T-helper 1 cell (primary cell): ENCODE data around the gene GABBR2.

Experiments used
- DNase-seq, 5 donors: peaks; one replicate each; pipeline ENCODE4 v3.0.0-alpha.2; 2012 to 2020

The GABBR2 gene

DNA sequence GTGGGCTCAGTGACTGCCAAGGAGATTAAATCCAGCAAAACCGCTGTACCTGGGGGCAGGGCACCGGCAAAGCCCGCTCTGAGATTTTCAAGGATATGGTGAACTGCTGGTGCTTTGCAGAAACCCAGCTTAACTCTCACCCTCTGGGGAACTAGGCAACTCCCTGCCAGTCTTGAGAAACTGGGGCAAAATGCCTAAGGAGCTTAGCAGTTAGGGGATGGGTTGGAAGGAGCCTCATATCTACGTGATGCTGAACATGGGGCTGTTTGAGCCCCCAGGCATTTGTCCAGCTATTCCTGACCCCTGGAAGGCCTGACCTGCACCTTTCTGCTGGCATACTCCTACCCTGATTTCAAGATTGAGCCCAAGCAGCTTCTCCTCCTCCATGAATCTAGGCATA, 344.6 kb downstream of the GABBR2 start:
- no peak for DNase-seq

DNA sequence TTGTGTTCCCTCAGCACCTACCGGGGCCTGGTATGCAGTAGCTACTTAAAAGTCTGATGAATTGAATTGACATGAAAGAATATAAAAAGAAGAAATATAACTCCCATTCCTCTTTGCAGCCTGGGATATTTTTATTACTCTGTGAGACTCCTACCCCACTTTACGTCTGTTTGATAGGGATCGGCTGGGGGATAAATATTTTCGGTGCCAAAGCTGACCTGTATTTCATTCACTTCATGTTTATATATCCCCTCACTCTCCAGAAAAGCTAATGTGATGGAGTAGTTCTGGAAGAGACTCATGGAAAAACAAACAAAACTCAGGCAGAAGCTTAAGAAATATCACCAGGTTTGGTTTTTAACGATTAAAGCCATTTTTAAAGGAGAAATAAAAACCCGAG, 345.1 kb downstream of the GABBR2 start:
- no peak for DNase-seq

DNA sequence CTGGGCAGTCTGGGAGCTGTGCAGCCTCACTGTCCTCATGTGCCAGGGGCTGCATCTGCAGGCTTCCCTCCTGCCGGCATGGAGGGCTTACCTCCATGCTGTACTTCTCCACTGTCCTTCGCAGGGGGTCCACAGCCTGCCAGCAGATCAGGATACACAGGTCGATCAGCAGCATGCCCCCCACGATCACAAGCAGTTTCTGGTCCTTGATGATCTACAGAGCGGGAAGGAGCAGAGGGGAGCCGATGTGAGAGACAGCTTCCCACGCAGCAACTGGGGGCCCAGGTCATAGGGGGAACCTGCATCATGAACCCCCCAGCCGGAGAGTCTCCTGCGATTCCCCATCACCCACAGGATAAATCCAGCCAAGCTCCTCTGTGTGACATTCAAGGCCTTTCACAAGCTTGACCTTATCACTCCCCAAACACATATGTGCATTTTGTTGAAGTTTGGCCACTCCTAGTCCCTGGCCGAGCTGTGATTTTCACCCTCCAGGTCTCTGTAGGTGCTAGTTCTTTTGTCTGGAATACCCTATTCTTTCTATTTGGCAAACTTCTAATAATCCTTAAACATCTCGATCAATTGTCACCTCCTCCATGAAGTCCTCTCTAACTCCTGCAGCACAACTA, 346.0 kb downstream of the GABBR2 start:
- no peak for DNase-seq

DNA sequence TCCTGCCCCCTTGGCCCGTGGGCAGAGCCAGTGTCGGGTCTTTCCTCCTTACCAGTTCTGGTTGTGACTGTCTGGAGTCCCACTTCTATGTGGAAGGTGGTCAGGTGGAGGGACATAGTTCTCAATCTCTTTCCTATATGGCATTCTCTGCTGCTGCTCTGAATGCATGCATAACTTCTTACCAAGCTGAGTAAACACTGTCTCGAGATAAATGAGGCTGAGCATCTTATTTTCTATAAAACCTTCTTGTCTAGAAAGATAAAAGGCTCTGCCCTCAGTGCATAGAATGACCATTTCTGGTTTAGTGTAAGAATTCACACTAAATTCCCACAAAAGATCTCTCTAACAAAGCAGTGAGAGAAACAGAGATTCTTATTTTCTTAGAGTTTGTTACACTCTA, 347.1 kb downstream of the GABBR2 start:
- DNase-seq: no peak

DNA sequence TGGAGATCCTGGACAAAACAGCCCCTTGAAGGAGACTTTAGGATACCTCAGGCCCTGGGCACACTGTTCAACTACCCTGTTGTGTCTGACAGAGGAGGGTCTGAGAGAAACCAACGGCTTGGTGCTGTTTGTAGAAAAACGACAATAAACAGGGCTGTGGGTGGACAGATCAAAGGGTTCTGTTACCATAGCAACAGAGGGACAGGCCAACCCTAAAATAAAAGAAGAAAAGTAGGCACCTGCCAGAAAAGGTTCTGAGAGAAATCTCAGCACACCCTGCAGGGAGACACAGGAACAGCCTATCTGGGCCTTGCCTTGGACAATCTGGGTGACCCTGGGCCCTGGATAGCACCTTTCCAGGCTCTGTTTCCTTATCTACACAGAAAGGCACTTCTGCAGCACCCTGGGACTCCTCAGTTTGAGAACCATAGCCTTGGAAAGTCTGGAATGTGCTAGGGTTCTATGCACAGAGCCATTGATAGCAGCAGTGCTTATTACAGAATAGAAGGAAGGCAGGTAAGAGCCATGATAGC, 348.5 kb downstream of the GABBR2 start:
- DNase-seq: no peak

DNA sequence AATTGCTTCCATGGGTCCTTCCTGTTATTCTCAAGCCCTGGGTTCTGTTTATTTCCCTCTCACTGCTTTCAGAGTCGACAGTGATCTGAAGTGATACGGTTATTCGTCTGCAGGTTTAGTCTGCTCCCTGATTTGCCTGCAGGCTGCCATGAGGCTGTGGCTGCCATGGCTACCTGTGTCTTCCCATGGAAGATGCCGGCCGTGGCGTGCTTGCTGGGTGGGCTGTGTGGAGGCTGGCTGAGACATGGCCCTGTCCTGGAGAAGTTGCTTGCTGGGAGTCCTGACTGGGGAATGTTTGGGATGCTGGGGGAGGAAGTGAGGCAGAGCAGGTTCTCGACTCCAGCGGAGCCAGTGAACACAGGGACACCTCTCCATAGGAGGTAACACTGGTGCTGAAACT, 349.2 kb downstream of the GABBR2 start:
- DNase-seq: no peak

DNA sequence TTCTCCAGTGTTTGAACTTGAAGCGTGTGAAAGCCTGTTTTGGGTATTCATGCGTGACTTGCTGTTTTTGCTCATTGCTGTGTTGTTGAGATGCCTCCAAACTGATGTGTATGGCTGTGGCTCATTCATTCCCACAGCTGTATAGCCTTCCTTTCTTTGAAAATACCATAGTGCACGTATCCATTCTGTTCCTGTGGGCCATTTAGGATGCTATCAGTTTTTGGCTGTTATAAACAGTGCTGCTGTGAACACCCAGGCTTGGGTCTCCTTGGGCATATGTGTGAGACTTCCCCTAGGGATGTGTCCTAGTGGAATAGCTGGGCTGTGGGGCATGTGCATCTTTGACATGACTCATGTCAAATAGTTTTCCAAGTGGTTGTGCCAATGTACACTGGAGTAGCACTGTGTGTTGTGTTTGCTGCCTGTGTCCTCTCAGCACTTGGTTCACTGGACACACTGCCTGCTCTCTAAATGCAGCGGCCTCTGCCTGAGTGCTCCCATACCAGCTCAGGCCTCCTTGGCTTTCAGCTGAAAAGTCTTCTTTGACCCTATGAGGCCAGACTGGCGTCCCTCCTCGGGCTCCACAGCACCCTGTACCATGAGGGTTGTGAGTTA, 350.7 kb downstream of the GABBR2 start:
- DNase-seq: no peak

DNA sequence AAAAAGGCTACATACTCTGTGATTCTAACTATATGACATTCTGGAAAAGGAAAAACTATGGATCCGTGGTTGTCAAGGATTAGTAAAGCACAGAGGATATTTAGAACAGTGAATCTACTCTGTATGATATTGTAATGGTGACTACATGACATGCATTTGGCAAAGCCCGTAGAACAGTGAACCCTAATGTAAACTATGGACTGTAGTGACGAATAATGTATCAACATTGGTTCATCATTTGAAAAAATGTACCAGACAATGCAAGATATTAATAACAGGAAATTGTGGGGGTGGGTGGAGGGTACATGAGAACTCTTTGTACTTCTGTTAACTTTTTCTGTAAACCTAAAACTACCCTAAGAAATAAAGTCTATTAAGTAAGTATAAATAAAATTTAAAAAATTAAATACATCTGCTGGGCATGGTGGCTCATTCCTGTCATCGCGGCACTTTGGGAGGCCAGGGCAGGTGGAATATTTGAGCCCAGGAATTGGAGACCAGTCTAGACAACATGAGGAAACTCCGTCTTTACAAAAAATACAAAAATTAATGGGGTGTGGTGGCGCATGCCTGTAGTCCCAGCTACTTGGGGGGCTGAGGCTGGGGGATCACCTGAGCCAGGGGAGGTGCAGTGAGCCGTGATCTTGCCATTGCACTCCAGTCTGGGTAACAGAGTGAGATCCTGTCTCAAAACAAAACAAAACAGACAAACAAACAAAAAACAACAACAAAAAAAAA, 351.6 kb downstream of the GABBR2 start:
- no peak for DNase-seq

DNA sequence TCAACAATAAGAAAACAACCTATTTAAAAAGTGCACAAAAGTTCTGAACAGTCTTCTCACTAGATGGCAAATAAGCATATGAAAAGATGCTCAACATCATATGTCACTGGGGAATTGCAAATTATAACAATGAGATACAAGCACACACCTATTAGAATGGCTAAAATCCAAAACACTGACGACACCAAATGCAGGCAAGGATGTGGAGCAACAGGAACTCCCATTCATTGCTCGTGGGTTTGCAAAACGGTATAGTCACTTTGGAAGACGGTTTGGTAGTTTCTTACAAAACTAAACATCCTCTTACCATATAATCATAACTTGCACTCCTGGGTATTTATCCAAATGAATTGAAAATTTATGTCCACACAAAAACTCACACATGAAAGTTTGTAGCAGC, 352.4 kb downstream of the GABBR2 start:
- no peak for DNase-seq

DNA sequence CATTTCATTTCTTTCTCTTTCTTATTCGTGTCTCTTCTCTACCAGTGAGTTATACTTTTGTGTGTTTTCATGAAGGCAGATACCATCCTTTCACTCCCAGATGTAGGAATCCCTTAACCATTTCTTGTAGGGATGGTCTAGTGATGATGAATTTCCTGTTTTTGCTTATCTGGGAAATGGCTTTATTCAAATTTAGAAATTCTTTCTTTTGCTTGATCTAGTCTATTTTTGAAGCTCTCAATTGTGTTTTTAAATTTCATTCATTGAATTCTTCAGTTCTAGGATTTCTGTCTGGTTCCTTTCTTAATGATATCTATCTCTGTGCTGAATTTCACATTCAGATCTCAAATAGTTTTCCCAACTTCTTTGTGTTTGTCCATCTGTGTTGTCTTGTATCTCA, 357.4 kb downstream of the GABBR2 start:
- DNase-seq: no peak

DNA sequence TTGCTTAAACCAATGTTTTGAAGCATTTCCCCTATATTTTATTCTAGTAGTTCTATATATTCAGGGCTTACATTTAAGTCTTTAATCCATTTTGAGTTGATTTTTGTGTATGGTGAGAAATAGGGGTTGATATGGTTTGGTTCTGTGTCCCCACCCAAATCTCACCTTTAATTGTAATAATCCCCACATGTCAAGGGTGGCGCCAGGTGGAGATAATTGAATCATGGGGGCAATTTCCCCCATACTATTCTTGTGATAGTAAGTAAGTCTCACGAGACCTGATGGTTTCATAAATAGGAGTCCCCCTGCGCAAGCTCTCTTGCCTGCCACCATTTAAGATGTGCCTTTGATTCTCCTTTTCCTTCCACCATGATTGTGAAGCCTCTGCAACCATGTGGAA, 361.1 kb downstream of the GABBR2 start:
- DNase-seq: no peak

DNA sequence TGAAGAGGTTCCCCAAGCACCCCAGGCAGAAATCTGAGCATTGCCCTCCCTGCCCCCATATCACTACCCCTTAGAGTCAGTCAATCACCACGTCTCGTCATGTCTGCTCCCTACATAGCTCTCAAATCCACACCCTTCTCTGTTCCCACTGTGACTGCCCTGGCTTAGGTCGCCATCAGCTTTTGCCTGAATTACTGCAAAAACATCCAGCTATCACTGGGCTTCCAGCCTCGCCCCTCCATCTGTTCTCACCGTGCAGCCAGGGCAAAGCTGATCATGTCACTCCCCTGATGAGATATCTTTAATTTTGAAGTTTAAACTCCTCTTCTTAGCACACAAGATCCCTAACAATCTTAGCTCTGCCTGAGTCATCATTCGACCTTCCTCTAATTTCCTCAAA, 363.7 kb downstream of the GABBR2 start:
- DNase-seq: no peak

DNA sequence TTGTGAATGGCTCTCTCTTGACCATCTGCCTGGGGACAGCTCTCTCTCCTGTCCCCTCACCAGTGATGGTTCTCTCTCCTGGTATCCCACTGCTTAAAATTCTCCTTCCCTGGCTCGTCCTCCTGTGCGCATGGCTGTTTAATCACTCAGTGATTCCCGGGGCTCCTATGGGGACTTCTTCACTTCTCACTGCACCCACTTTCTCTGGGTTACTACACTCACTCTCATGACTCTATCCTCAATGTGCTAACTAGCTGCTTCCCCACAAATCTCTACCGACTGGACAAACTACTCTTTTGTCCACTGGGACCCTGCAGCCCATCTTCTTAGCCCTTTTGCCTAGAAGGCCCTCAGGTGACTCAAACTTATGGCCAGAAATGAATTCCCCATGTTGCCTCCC, 364.2 kb downstream of the GABBR2 start:
- no peak for DNase-seq

DNA sequence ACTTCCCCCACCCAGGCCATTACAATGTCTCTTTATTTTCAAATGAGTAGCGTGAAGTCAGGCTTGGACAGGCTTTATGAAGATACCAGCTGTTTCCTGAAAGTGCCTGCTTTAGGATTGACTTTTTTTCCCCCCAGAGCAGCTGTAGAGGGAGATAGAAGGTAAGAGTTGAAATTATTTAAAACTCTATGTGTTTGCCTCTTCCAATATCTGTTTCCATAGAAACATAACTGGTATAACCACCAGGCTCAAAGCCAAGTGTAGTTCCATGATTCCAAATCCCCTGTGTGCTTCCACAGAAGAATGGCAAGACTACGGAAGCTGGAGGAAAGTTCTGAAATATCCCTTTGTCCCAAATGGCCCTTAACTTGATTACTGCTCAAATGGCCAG, 365.9 kb downstream of the GABBR2 start:
- no peak for DNase-seq

DNA sequence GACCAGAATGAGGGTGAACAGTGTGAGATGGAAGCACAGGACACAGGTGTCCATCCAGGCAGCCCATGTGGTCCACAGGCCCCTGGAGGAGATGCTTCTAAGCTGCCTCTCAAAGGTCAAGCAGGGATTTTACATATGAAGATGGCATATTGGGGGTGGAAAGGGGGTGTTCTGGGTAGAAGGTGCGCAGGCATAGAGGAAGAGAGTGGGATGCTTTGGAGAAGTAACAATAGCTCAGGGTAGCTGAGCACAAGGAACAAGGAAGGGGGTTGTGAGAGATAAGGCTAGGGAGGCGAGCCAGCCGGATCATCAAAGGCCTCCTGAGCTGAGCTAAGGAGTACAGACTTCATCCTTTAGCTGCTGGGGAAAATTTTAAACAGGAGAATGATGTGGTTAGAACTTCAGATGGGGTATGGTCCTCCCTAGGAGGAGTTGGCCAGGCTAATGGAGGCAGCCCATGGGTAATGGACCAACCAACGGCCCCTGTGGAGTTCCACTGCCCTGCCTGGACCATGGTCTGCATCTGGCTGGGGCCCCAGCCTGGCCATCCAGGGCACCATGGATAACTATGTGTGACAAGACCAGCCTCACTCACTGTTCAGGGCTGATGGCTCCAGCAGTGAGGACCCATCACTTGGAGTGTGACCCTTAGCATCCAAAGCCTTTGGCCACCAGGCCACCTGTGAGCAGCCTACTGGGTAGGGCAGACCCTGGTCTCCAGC, 366.5 kb downstream of the GABBR2 start:
- no peak for DNase-seq

DNA sequence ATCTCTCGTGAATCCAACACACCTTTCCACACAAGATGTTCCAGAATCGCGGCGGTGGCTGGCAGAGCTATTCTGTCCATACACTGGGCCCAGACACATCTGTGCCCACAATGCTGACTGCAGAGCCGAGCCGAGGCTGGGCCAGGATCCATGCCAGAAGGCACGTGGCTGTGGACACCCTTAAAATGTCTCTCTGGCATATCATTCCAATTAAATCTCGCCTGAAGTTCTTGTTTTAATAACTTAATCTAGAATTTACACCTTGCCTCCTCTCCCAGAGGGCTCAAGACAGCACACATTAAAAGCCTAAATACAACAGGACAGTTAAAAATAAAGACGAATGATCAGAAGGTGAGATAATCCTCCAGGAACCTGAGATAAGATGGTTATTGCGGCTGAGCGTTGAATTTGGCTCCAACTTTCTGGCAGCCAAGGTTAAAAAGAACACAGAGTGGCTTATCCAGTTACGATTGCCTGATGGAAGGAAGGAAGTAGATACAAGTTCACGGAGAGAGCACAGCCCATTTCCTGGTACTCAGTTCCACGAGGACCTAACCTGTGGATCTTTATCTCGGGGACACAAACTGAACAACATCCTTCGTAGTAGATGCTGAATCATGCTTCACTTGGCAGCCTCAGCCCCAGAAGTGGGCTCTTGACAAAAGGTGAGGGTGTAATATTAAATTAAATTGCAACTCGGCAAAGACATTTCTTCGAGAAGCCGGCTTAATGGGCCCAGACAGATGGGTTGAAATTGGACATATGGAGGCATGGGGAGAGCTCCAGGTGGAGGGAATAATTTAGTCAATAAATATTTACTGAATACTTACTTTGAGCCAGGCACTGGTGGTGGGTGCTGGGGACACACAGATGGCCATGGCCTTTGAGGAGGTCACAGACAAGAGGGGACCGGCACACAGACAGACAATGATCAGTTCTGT, 367.3 kb downstream of the GABBR2 start:
- DNase-seq: no peak

DNA sequence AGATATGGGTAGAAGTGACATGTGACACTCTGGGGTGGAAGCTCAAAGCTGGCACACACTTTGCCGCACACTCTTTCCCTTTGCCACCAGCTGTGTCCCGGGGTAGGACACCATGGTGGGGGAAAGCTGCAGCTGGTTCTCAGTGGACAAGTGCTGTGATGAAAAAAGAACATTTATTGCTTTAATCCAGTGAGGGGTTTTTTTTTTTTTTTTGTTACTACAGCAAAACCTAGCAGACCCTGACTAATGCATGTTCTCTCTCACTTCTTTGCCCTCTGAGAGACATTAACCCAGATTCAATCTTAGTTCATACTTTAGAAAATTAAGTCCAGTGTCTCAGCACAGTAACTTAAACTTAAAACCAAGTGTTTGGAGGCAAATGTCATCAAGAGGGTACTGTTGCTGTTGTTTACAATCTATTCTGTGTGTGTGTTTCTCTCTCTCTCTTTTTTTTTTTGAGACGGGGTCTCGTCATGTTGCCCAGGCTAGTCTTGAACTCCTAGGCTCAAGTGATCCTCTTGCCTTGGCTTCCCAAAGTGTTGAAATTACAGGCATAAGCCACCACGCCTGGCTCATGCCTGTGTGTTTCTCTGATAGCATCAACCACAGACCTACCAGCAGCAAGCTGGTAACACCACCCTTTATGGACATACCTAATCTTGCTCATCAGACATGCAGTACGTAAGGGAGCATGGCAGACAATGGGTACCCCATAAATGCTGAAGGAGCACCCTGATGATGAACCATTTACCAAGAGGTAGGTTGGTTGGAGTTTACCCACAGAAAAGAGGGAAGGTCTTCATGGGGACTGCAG, 368.5 kb downstream of the GABBR2 start:
- no peak for DNase-seq

DNA sequence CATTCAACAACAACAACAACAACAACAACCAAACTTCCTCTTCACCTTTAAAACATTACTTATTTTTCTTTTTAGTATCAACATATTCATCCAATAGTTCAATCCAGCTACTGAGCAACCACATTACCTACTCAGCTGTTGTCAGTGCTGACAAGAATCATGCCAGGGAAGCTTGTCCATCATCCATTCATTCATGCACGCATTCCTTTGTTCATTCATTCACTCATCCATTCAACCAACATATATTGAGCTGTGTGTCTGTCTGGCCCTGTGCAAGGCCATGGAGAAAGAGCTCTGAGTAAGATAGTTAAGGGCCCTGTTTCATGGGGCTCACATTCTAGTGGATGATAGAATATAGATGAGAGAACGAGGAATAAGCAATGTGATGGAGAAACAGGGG, 373.1 kb downstream of the GABBR2 start:
- DNase-seq: no peak

DNA sequence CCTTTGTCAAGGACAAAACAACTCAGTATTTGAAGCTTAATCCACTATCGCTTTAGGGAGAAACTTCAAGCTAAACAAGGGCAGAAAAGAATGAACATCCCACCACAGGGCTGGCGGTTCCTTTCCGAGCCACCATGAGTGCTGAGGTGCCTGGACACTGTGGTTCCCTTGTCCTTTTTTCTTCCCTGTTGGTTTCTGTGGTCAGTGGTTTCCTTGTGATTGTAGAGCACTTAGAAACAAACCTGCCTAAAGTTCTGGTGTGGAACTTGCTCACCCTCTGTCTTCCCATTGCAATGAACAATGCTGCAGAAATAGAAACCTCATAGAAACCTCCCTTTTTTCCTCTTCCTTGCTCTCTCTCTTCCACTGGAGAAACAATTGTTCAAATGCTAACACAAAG, 373.9 kb downstream of the GABBR2 start:
- DNase-seq: no peak

DNA sequence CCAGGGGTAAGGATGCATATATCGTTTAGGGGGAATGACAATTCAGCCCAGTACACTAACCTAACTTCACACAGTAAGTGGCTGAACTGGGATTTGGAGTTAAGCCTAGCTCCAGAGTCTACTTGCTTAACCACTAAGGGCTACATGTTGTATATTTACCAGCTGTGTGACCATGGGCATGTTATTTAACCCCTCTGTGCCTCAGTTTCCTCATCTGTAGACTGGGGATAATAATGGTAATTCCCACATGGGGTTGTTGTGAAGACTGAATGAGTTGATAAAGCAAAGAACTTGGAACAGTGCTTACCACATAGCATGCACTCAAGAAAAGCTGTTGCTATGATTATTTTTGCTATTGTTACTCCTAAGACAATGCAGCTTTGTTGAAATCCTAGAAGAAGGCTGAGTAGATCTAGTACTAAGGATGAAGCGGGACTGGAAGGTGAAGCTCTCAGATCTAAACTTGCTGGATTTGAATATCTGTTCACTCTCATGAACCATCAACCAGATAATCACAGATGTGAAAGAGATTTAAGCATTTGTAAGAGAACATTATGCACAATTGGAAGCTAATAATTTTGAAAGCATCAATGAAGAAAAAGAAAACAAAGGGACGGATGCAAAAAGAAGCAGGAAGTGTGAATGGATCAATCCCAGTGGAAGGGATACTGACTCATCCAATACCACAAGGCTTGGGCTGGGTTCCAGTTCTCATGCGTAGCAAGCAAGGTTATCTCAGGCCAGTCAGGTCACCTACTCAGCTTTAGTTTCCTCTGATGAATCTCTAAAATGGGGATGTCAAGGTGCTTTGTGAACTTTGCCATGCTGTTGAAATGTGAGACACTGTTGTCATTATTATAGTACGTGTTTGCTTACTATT, 374.8 kb downstream of the GABBR2 start:
- no peak for DNase-seq
